ENCODE results near the gene HOXD9.

Gene HOXD9

GRCh38 chr2:176085861-176086771 lies 36.4 kb upstream of the HOXD9 start:
- DNase-seq: no peak

- no peak for DNase-seq
These were observed 35.0 kb upstream of the HOXD9 start for GRCh38 chr2:176087330-176088047.

- DNase-seq: no peak
These were observed 34.2 kb upstream of the HOXD9 start for GRCh38 chr2:176088048-176088936.

- no peak for DNase-seq
These were observed 33.3 kb upstream of the HOXD9 start for GRCh38 chr2:176088937-176089842.

GRCh38 chr2:176089843-176090395 lies 32.6 kb upstream of the HOXD9 start:
- no peak for DNase-seq

GRCh38 chr2:176090862-176091261 lies 31.7 kb upstream of the HOXD9 start:
- DNase-seq: no peak

- no peak for DNase-seq
These were observed 30.9 kb upstream of the HOXD9 start for GRCh38 chr2:176091329-176092258.

GRCh38 chr2:176092270-176093144 lies 30.0 kb upstream of the HOXD9 start, which contains the start of gene HOXD13:
TSS of gene HOXD13 (plus strand) at chr2:176092721. CDS start at chr2:176092891, 170 bp downstream.
- no peak for DNase-seq

- no peak for DNase-seq
These were observed 29.2 kb upstream of the HOXD9 start for GRCh38 chr2:176093145-176093897.

GRCh38 chr2:176093898-176094249 lies 28.6 kb upstream of the HOXD9 start:
- DNase-seq: no peak

- no peak for DNase-seq
These were observed 28.2 kb upstream of the HOXD9 start for GRCh38 chr2:176094349-176094748.

GRCh38 chr2:176095421-176095820 lies 27.1 kb upstream of the HOXD9 start:
- no peak for DNase-seq

GRCh38 chr2:176096243-176096985 lies 26.1 kb upstream of the HOXD9 start:
- DNase-seq: no peak

- no peak for DNase-seq
These were observed 25.3 kb upstream of the HOXD9 start for GRCh38 chr2:176096986-176097819.

GRCh38 chr2:176097820-176098365 lies 24.6 kb upstream of the HOXD9 start:
- DNase-seq: no peak

- DNase-seq: no peak
These were observed 24.0 kb upstream of the HOXD9 start for GRCh38 chr2:176098366-176099158.

Measured in SHP77 treated with DMSO at 0.1 percent for 48 hours (cell line).